WTC11 (cell line): ENCODE data around the gene ACTRT2. TPM values are rescaled to one million over a fixed set of nuclear protein-coding genes. Genes with fewer than 3 reads are reported as not detected.

ENCODE experiments used
- ATAC-seq: fragments of 200-7000 bp; cut with Tn5 transposase; 2 replicates; pipeline ENCODE4 v1.10.0; 2021; ENCODE audit warnings: mild to moderate bottlenecking, moderate library complexity
- CTCF ChIA-PET: fragments of 300-600 bp; sonication (Branson Sonifier 250); formaldehyde crosslinking; loops from one replicate; lab custom pipeline; 2021; ENCODE audit warnings: antibody characterized with exemption; lab: Charles Lee
- POLR2A ChIA-PET: fragments of 350-600 bp; sonication (Branson Sonifier 250); formaldehyde crosslinking; loops from one replicate; lab custom pipeline; 2021; ENCODE audit warnings: antibody characterized with exemption; lab: Charles Lee
- DNase-seq: peaks from one replicate; pipeline ENCODE4 v3.0.0; 2021; ENCODE audit warnings: low spot score
- H3K27ac Mint-ChIP-seq: 2 replicates; pipeline ENCODE4 v1.8.0; 2021; ENCODE audit warnings: mixed read lengths
- H3K27me3 Mint-ChIP-seq: 2 replicates; pipeline ENCODE4 v1.8.0; 2021; ENCODE audit warnings: low read depth, mild to moderate bottlenecking, moderate library complexity, mixed read lengths
- H3K36me3 Mint-ChIP-seq: 2 replicates; pipeline ENCODE4 v1.8.0; 2021; ENCODE audit warnings: mixed read lengths
- H3K4me1 Mint-ChIP-seq: 2 replicates; pipeline ENCODE4 v1.8.0; 2022; ENCODE audit warnings: mixed read lengths
- H3K4me3 Mint-ChIP-seq: 2 replicates; pipeline ENCODE4 v1.8.0; 2021; ENCODE audit warnings: mild to moderate bottlenecking, moderate library complexity, mixed read lengths
- H3K9me3 Mint-ChIP-seq: 2 replicates; pipeline ENCODE4 v1.8.0; 2021; ENCODE audit warnings: mixed read lengths
- CBFB ChIP-seq: sonication (generic); formaldehyde crosslinking; IDR thresholded peaks from 2 replicates; pipeline ENCODE4 v1.8.1; 2022; ENCODE audit warnings: mild to moderate bottlenecking, low read depth, missing genetic modification reagents
- GABPB1 ChIP-seq: sonication (generic); formaldehyde crosslinking; IDR thresholded peaks from 2 replicates; pipeline ENCODE4 v1.8.1; 2023; ENCODE audit warnings: mild to moderate bottlenecking, missing genetic modification reagents
- GRHL2 ChIP-seq: fragments of 250-450 bp; sonication (Bioruptor Pico); IDR thresholded peaks from 2 replicates; pipeline ENCODE4 v1.8.0; 2022; ENCODE audit warnings: mild to moderate bottlenecking, moderate library complexity; ENCODE audit not compliant: insufficient replicate concordance, severe bottlenecking
- JAZF1 ChIP-seq: fragments of 250-450 bp; sonication (Bioruptor Pico); IDR thresholded peaks from 2 replicates; pipeline ENCODE4 v1.9.0; 2021; ENCODE audit warnings: moderate library complexity, mild to moderate bottlenecking, inconsistent platforms
- TCF7 ChIP-seq: sonication (generic); formaldehyde crosslinking; IDR thresholded peaks from 2 replicates; pipeline ENCODE4 v1.8.0; 2022; ENCODE audit warnings: mild to moderate bottlenecking, low read depth, missing genetic modification reagents, moderate library complexity
- ZNF138 ChIP-seq: sonication (generic); formaldehyde crosslinking; conservative IDR thresholded peaks from 2 replicates; pipeline ENCODE4 v1.8.1; 2022; ENCODE audit warnings: mild to moderate bottlenecking, moderate library complexity, missing genetic modification reagents
- ZNF396 ChIP-seq: fragments of 250-450 bp; sonication (Bioruptor Pico); IDR thresholded peaks from 2 replicates; pipeline ENCODE4 v1.8.0; 2021; ENCODE audit warnings: mild to moderate bottlenecking, moderate library complexity, borderline replicate concordance
- total RNA-seq: library from RNA; stranded (reverse); gene quantifications from 3 replicates; pipeline ENCODE4 v1.2.3, GENCODE V29; 2021
- TF ChIP-seq, protein P1 (sequence below): fragments of 250-450 bp; sonication (Bioruptor Pico); IDR thresholded peaks from 2 replicates; pipeline ENCODE4 v1.9.0; 2021; ENCODE audit warnings: mild to moderate bottlenecking
- TF ChIP-seq, protein P2 (sequence below): sonication (generic); formaldehyde crosslinking; IDR thresholded peaks from 2 replicates; pipeline ENCODE4 v1.8.1; 2022; ENCODE audit warnings: mild to moderate bottlenecking, moderate library complexity, missing genetic modification reagents
- TF ChIP-seq, protein P3 (sequence below): sonication (generic); formaldehyde crosslinking; conservative IDR thresholded peaks from 2 replicates; pipeline ENCODE4 v1.8.1; 2023; ENCODE audit warnings: mild to moderate bottlenecking, low read depth, missing genetic modification reagents, moderate library complexity
- TF ChIP-seq, protein P4 (sequence below): sonication (generic); formaldehyde crosslinking; IDR thresholded peaks from 2 replicates; pipeline ENCODE4 v1.8.1; 2023; ENCODE audit warnings: mild to moderate bottlenecking, moderate library complexity, missing genetic modification reagents
- TF ChIP-seq, protein P5 (sequence below): fragments of 200-600 bp; IDR thresholded peaks from 2 replicates; pipeline ENCODE4 v1.8.0; 2022; ENCODE audit warnings: antibody characterized with exemption

Gene ACTRT2
- total RNA-seq, 1 experiment from 2014 or later, result not detected

DNA sequence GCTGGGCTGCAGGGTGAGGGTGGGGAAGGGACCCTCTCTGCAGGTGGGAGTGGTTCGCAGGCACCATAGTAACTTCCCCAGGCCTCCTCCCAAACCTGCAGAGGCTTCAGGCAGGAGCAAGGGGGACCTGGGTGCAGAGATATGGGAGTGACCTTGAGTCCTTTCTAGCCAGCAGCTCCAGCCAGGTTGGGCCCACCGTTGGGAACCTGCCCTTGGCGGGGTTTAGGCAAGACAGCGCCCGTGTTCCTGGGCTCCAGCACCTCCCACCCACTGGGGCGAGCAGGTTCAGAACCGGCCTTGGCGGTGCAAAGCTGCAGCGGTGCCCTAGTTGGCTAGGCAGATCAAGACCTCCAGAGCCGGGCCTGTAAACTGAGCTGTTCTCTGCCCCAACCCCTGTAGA, 45.6 kb downstream of the ACTRT2 start:
- H3K36me3 Mint-ChIP-seq, result no peaks in the 10 kb centered on the region
- peaks cover 7% of the 10 kb centered on the region for H3K4me1 Mint-ChIP-seq
- H3K4me3 Mint-ChIP-seq, result no peak overlapping the region
- H3K27me3 Mint-ChIP-seq, result peaks cover 86% of the 10 kb centered on the region
- POLR2A ChIA-PET, result no interaction called here
- CTCF ChIA-PET, result interaction anchor here (0.6 to 2.6 kb wide), 6 partner anchors 54 to 779 kb away, joined by 3 to 22 read pairs (median 4); no protein-coding TSS in a partner anchor
- H3K27ac Mint-ChIP-seq, result no peak overlapping the region
- ATAC-seq (no peak), DNase-seq (no peak)
- TF ChIP-seq CBFB (CRISPR knock-in tag) (no peak), TCF7 (CRISPR knock-in tag) (no peak), JAZF1 (no peak), GRHL2 (CRISPR knock-in tag) (no peak), GABPB1 (CRISPR knock-in tag) (no peak)
- TF ChIP-seq, protein P1, sequence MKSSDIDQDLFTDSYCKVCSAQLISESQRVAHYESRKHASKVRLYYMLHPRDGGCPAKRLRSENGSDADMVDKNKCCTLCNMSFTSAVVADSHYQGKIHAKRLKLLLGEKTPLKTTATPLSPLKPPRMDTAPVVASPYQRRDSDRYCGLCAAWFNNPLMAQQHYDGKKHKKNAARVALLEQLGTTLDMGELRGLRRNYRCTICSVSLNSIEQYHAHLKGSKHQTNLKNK (CRISPR knock-in tag), result no peak
- TF ChIP-seq, protein P2, sequence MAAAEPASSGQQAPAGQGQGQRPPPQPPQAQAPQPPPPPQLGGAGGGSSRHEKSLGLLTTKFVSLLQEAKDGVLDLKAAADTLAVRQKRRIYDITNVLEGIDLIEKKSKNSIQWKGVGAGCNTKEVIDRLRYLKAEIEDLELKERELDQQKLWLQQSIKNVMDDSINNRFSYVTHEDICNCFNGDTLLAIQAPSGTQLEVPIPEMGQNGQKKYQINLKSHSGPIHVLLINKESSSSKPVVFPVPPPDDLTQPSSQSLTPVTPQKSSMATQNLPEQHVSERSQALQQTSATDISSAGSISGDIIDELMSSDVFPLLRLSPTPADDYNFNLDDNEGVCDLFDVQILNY (CRISPR knock-in tag), result no peak
- TF ChIP-seq, protein P3, sequence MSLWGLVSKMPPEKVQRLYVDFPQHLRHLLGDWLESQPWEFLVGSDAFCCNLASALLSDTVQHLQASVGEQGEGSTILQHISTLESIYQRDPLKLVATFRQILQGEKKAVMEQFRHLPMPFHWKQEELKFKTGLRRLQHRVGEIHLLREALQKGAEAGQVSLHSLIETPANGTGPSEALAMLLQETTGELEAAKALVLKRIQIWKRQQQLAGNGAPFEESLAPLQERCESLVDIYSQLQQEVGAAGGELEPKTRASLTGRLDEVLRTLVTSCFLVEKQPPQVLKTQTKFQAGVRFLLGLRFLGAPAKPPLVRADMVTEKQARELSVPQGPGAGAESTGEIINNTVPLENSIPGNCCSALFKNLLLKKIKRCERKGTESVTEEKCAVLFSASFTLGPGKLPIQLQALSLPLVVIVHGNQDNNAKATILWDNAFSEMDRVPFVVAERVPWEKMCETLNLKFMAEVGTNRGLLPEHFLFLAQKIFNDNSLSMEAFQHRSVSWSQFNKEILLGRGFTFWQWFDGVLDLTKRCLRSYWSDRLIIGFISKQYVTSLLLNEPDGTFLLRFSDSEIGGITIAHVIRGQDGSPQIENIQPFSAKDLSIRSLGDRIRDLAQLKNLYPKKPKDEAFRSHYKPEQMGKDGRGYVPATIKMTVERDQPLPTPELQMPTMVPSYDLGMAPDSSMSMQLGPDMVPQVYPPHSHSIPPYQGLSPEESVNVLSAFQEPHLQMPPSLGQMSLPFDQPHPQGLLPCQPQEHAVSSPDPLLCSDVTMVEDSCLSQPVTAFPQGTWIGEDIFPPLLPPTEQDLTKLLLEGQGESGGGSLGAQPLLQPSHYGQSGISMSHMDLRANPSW, result no peak
- no peaks in the 10 kb centered on the region for H3K9me3 Mint-ChIP-seq

DNA sequence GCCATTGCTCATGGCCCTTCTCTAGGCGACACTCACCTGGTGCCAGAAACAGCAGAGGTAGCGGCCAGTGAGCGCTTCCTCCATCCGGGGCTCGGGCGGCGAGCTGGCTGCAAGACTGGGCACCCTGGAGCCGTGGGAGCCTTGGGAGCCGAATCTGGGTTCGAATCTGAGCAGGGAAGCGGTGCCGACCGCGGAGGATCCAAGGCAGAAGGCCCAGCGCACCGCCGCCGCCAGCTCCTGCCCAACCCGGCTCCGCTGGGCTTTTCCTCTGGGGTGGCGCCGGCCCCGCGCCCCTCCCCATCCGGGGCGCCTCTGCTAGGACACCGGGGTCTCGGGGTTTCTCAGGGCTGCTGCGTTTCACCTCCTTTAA, 46.0 kb downstream of the ACTRT2 start:
- peak; percentile 27 for DNase-seq
- ChIA-PET POLR2A (no interaction called here), CTCF (interaction anchor here (0.6 to 2.6 kb wide), 5 partner anchors 54 to 780 kb away, joined by 3 to 22 read pairs (median 3); no protein-coding TSS in a partner anchor)
- Mint-ChIP-seq H3K27ac (no peak overlapping the region), H3K4me1 (peaks cover 12% of the 10 kb centered on the region), H3K9me3 (no peaks in the 10 kb centered on the region), H3K36me3 (no peaks in the 10 kb centered on the region), H3K27me3 (peaks cover 86% of the 10 kb centered on the region), H3K4me3 (peak overlapping the region; percentile 61)
- TF ChIP-seq ZNF138 (CRISPR knock-in tag) (no peak), ZNF396 (CRISPR knock-in tag) (no peak)
- TF ChIP-seq, protein P4, sequence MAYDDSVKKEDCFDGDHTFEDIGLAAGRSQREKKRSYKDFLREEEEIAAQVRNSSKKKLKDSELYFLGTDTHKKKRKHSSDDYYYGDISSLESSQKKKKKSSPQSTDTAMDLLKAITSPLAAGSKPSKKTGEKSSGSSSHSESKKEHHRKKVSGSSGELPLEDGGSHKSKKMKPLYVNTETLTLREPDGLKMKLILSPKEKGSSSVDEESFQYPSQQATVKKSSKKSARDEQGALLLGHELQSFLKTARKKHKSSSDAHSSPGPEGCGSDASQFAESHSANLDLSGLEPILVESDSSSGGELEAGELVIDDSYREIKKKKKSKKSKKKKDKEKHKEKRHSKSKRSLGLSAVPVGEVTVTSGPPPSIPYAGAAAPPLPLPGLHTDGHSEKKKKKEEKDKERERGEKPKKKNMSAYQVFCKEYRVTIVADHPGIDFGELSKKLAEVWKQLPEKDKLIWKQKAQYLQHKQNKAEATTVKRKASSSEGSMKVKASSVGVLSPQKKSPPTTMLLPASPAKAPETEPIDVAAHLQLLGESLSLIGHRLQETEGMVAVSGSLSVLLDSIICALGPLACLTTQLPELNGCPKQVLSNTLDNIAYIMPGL (CRISPR knock-in tag), result 0 out of 2 replicates have a peak, but pooled peaks have one; percentile 11
- TF ChIP-seq, protein P5, sequence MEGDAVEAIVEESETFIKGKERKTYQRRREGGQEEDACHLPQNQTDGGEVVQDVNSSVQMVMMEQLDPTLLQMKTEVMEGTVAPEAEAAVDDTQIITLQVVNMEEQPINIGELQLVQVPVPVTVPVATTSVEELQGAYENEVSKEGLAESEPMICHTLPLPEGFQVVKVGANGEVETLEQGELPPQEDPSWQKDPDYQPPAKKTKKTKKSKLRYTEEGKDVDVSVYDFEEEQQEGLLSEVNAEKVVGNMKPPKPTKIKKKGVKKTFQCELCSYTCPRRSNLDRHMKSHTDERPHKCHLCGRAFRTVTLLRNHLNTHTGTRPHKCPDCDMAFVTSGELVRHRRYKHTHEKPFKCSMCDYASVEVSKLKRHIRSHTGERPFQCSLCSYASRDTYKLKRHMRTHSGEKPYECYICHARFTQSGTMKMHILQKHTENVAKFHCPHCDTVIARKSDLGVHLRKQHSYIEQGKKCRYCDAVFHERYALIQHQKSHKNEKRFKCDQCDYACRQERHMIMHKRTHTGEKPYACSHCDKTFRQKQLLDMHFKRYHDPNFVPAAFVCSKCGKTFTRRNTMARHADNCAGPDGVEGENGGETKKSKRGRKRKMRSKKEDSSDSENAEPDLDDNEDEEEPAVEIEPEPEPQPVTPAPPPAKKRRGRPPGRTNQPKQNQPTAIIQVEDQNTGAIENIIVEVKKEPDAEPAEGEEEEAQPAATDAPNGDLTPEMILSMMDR, result no peak
- ATAC-seq, result no peak
